GM18520 (cell line): ENCODE data around the gene C4BPA.

Source experiments
- ATAC-seq: cut with Tn5 transposase; IDR thresholded peaks from one replicate; pipeline ENCODE4 v1.9.1; 2021; ENCODE audit not compliant: unreplicated experiment

The C4BPA gene

GRCh38 chr1:207179036-207179435 is 75.0 kb downstream of the C4BPA start:
- ATAC-seq = no peak

DNA sequence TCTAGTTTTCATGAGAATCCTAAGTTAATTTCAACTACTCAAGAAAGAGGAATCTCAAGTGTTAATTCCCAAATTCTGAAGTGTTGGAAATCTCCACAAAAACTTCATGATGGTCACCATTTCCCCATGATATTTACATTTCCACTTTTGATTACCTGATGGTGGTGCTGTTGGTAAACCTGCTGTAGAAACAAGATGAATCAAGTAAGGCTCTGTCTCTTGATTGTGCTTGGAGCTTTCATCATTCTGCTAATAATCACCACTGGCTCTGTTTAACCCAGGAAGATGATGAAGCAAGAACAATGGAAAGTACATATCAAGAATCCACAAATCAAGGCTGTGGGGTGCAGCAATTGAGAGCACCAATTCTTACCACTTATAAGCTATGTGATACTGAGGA is 77.8 kb downstream of the C4BPA start:
- ATAC-seq = no peak

- ATAC-seq = no peak
Observed at GRCh38 chr1:207186503-207186902, 82.5 kb downstream of the C4BPA start.

DNA sequence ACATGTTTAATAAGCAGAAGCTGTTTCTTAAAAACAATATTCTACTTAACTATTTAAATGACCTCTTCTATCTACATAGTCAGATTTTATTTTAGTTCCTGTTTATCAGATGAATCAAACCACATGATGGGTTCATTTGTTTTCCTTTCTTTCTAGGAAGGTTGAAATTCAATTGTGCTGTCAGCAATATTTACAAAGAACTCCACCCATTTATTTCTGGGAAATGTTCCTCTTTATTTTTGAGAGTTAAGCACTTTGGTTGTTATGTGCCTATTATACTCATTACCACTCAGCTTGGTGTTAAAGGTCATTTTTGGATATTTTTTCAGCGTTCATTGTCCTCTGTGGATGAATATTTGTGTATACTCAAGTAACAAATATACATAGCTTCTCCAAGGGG is 84.9 kb downstream of the C4BPA start:
- no peak for ATAC-seq

DNA sequence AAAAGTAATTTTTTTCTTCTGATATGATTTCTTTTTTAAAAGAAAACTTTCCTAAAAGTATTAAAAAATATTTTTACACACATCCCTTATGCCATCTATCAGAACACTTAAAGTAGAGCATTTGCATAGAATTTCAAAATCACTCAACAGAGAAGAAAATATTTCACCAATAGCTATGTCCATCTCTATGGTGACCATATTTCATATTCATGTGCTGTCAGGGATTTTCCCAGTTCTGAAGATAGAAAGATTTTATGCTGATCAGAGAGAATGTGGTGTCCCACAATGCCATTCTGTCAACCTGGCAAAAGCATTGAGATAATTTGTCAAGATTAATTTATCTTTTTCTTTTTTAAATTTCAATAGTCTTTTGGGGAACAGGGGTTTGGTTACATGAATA is 87.0 kb downstream of the C4BPA start:
- no peak for ATAC-seq

GRCh38 chr1:207191776-207192175 is 87.7 kb downstream of the C4BPA start:
- ATAC-seq = no peak

GRCh38 chr1:207194197-207194596 is 90.2 kb downstream of the C4BPA start:
- no peak for ATAC-seq
